ENCODE measurements around the gene DAAM2. TPM values are rescaled to one million over a fixed set of nuclear protein-coding genes. Genes with fewer than 3 reads are reported as not detected.
A peak's percentile ranks its signal among the peaks of the same experiment; 100 is the strongest.

The DAAM2 gene
- total RNA-seq, 1 experiment from 2014 or later, result 109 TPM

- DNase-seq (ENCODE audit: low read depth), result peak; percentile 61
Observed at GRCh38 chr6:39929733-39930461, 137.7 kb downstream of the DAAM2 start.

- no peak for DNase-seq (ENCODE audit: low read depth)
Observed at GRCh38 chr6:39930540-39930939, 138.4 kb downstream of the DAAM2 start.

GRCh38 chr6:39931607-39932006 is 139.4 kb downstream of the DAAM2 start:
- DNase-seq (ENCODE audit: low read depth), result no peak

- no peak for DNase-seq (ENCODE audit: low read depth)
Observed at GRCh38 chr6:39932386-39932910, 140.3 kb downstream of the DAAM2 start.

- no peak for DNase-seq (ENCODE audit: low read depth)
Observed at GRCh38 chr6:39933669-39934130, 141.5 kb downstream of the DAAM2 start.

GRCh38 chr6:39934131-39934757 is 142.1 kb downstream of the DAAM2 start, which contains the start of gene MOCS1:
TSS of gene MOCS1 (minus strand) at chr6:39934462. CDS start at chr6:39934417, 45 bp downstream.
- peak; percentile 70 for DNase-seq (ENCODE audit: low read depth)

- no peak for DNase-seq (ENCODE audit: low read depth)
Observed at GRCh38 chr6:39935241-39935640, 143.1 kb downstream of the DAAM2 start.

- DNase-seq (ENCODE audit: low read depth), result no peak
Observed at GRCh38 chr6:39936857-39937256, 144.7 kb downstream of the DAAM2 start.

- DNase-seq (ENCODE audit: low read depth), result no peak
Observed at GRCh38 chr6:39937686-39938333, 145.6 kb downstream of the DAAM2 start.

GRCh38 chr6:39938773-39939654 is 146.8 kb downstream of the DAAM2 start:
- DNase-seq (ENCODE audit: low read depth), result peak; percentile 8

GRCh38 chr6:39941138-39941537 is 149.0 kb downstream of the DAAM2 start:
- DNase-seq (ENCODE audit: low read depth), result no peak

- no peak for DNase-seq (ENCODE audit: low read depth)
Observed at GRCh38 chr6:39941820-39942219, 149.6 kb downstream of the DAAM2 start.

- DNase-seq (ENCODE audit: low read depth), result no peak
Observed at GRCh38 chr6:39942903-39943580, 150.9 kb downstream of the DAAM2 start.

- DNase-seq (ENCODE audit: low read depth), result no peak
Observed at GRCh38 chr6:39945626-39946025, 153.4 kb downstream of the DAAM2 start.

- DNase-seq (ENCODE audit: low read depth), result no peak
Observed at GRCh38 chr6:39947611-39948068, 155.5 kb downstream of the DAAM2 start.

- DNase-seq (ENCODE audit: low read depth), result no peak
Observed at GRCh38 chr6:39948199-39948791, 156.1 kb downstream of the DAAM2 start.

- DNase-seq (ENCODE audit: low read depth), result no peak
Observed at GRCh38 chr6:39950125-39950720, 158.0 kb downstream of the DAAM2 start.

- no peak for DNase-seq (ENCODE audit: low read depth)
Observed at GRCh38 chr6:39951191-39951590, 159.0 kb downstream of the DAAM2 start.

GRCh38 chr6:39951716-39952115 is 159.5 kb downstream of the DAAM2 start:
- DNase-seq (ENCODE audit: low read depth), result no peak

- DNase-seq (ENCODE audit: low read depth), result no peak
Observed at GRCh38 chr6:39952167-39952566, 160.0 kb downstream of the DAAM2 start.

All from LHCN-M2 (cell line).